ENCODE data around the gene NAXE. TPM values are rescaled to one million over a fixed set of nuclear protein-coding genes. Genes with fewer than 3 reads are reported as not detected.

Gene NAXE
- total RNA-seq, 1 donor from 2014 or later = 75.6 TPM

- H3K9me3 Mint-ChIP-seq = no peaks in the 10 kb centered on the region
- H3K27me3 Mint-ChIP-seq = no peaks in the 10 kb centered on the region
- intact Hi-C loops (cut with micrococcal nuclease) = no loop called here
- no peak for TF ChIP-seq CTCF (IDR thresholded peaks at IDR 0.05)
- no peak for DNase-seq
- ChIA-PET POLR2A (interaction anchor here (0.7 to 4.7 kb wide), 3 partner anchors 55 to 601 kb away, joined by 3 to 36 read pairs (median 4); partner anchors contain the start of gene ARHGEF2), CTCF (interaction anchor here (0.6 to 1.5 kb wide), 3 partner anchors 78 to 133 kb away, joined by 3 to 5 read pairs (median 3); no protein-coding TSS in a partner anchor)
- peaks cover 31% of the 10 kb centered on the region for H3K4me1 Mint-ChIP-seq
- H3K36me3 Mint-ChIP-seq (ENCODE audit: low read depth) = no peaks in the 10 kb centered on the region
- no peak within 1 kb of the TSS for H3K27ac Mint-ChIP-seq
- no peak for ATAC-seq (ENCODE audit: low read depth)
- H3K4me3 Mint-ChIP-seq = no peak within 1 kb of the TSS
These were observed 12.1 kb upstream of the NAXE start, which contains the start of gene TTC24 for GRCh38 chr1:156579472-156579871. Gene TTC24, plus strand, starts transcription at chr1:156579723. Its CDS starts 1,642 bp downstream, at chr1:156581365.

GRCh38 chr1:156581661-156582387 lies 9.8 kb upstream of the NAXE start:
- Mint-ChIP-seq H3K27me3 (no peaks in the 10 kb centered on the region), H3K9me3 (no peaks in the 10 kb centered on the region), H3K4me3 (peak overlapping the region; percentile 88), H3K36me3 (ENCODE audit: low read depth) (peaks cover 7% of the 10 kb centered on the region), H3K27ac (peak overlapping the region; percentile 99), H3K4me1 (peaks cover 33% of the 10 kb centered on the region)
- no peak for TF ChIP-seq CTCF (IDR thresholded peaks at IDR 0.05)
- POLR2A ChIA-PET = interaction anchor here (0.6 to 4.7 kb wide), 19 partner anchors 10 to 574 kb away, joined by 3 to 90 read pairs (median 7); partner anchors contain the start of genes IQGAP3, MEF2D and NAXE
- DNase-seq (peak; percentile 47), ATAC-seq (ENCODE audit: low read depth) (peak; percentile 72)
- intact Hi-C loops (cut with micrococcal nuclease) = loop anchor here (1.0 to 5.0 kb wide), 2 partner anchors 9 to 40 kb away; partner anchors contain the start of gene NAXE
- CTCF ChIA-PET = interaction anchor here (0.8 to 3.2 kb wide), 15 partner anchors 11 to 196 kb away, joined by 3 to 18 read pairs (median 4); partner anchors contain the start of gene NAXE

- TF ChIP-seq CTCF (IDR thresholded peaks at IDR 0.05) = no peak
- DNase-seq (no peak), ATAC-seq (ENCODE audit: low read depth) (peak; percentile 34)
- Mint-ChIP-seq H3K27me3 (no peaks in the 10 kb centered on the region), H3K9me3 (no peaks in the 10 kb centered on the region), H3K4me3 (peak overlapping the region; percentile 88), H3K4me1 (peaks cover 33% of the 10 kb centered on the region), H3K27ac (peak overlapping the region; percentile 99), H3K36me3 (ENCODE audit: low read depth) (peaks cover 8% of the 10 kb centered on the region)
- ChIA-PET CTCF (interaction anchor here (0.8 to 3.2 kb wide), 14 partner anchors 10 to 196 kb away, joined by 3 to 18 read pairs (median 4); partner anchors contain the start of gene NAXE), POLR2A (interaction anchor here (0.6 to 4.7 kb wide), 17 partner anchors 9 to 574 kb away, joined by 3 to 90 read pairs (median 7); partner anchors contain the start of genes IQGAP3, MEF2D and NAXE)
- intact Hi-C loops (cut with micrococcal nuclease) = loop anchor here (1.0 to 5.0 kb wide), 2 partner anchors 9 to 40 kb away; partner anchors contain the start of gene NAXE
These were observed 9.1 kb upstream of the NAXE start for GRCh38 chr1:156582388-156583017.

GRCh38 chr1:156583821-156584622 lies 7.6 kb upstream of the NAXE start:
- DNase-seq (no peak), ATAC-seq (ENCODE audit: low read depth) (peak; percentile 54)
- ChIA-PET POLR2A (interaction anchor here (1.0 to 3.8 kb wide), 3 partner anchors 8 to 83 kb away, joined by 14 to 90 read pairs (median 26); partner anchors contain the start of genes MEF2D and NAXE), CTCF (interaction anchor here (0.7 to 2.8 kb wide), 3 partner anchors 24 to 198 kb away, joined by 5 to 15 read pairs (median 14); no protein-coding TSS in a partner anchor)
- Mint-ChIP-seq H3K4me1 (peaks cover 33% of the 10 kb centered on the region), H3K27me3 (no peaks in the 10 kb centered on the region), H3K27ac (peak overlapping the region; percentile 99), H3K9me3 (no peaks in the 10 kb centered on the region), H3K36me3 (ENCODE audit: low read depth) (peaks cover 8% of the 10 kb centered on the region), H3K4me3 (peak overlapping the region; percentile 53)
- no peak for TF ChIP-seq CTCF (IDR thresholded peaks at IDR 0.05)
- intact Hi-C loops (cut with micrococcal nuclease) = loop anchor here (1.0 to 5.0 kb wide), 7 partner anchors 24 to 127 kb away; no protein-coding TSS in a partner anchor

Measured in activated B cell treated with CpG ODN at 0.5 μM for 24 hours (primary cell).